ENCODE data around the gene PSMD11.
"Not testable (repeated sequence)": the region's sequence is repeated elsewhere in the genome, so short reads cannot be mapped to it uniquely, and the experiment has no call there.

PSMD11 gene

DNA sequence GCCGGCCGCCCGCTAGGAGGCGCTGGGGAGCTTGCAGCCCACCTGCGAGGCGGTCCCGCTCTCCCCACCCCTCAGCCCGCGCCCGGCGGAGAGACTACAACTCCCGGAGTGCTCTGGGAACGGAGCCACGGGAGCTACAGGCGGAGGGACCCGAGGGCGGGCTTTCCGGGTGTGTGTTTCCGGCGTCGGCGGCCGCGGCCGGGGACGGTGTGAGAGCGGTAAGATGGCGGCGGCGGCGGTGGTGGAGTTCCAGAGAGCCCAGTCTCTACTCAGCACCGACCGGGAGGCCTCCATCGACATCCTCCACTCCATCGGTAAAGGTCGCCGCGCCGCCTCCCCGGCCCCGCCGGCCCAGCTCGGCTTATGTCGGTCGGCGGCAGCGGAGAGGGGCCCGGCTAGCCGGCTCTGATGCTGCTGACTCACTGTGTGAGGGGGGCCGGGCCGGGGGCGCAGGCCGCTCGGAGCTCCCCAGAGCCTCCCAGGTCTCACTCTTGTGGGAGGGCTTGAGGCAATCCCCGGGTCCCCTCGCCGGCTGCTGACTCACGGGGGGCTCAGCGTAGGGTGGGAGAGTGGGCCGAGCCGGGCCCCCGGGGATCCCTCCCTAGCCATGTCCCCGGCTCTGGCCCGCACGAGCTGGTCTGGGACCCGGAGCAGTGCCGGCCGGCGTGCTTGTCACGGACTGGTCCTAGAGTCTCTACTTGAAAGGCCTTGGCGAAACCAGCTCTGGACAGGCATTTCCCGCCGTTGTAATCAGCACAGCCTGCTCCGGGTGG is at the start of gene PSMD11:
PSMD11 (plus strand) TSS at position 210 of the 773 bp plus-strand sequence; CDS start at position 224, 14 bp downstream.
- no peaks in the 10 kb centered on the region for H3K27me3 ChIP-seq (ENCODE audit: low read depth)
- H3K36me3 ChIP-seq (replicated peaks) = peaks cover 26% of the 10 kb centered on the region
- H3K4me3 ChIP-seq = peak within 1 kb of the TSS; percentile 98
- peak; percentile 93 to 99 for DNase-seq (ENCODE audit: low spot score in 2 of 2)
- H3K9me3 ChIP-seq = no peaks in the 10 kb centered on the region; the same call in 1 of the 2 replicates
- in situ Hi-C loops (cut with MboI; ENCODE audit: low sequenced_read_pairs) = no loop called here
- peaks cover 16% of the 10 kb centered on the region for H3K4me1 ChIP-seq

DNA sequence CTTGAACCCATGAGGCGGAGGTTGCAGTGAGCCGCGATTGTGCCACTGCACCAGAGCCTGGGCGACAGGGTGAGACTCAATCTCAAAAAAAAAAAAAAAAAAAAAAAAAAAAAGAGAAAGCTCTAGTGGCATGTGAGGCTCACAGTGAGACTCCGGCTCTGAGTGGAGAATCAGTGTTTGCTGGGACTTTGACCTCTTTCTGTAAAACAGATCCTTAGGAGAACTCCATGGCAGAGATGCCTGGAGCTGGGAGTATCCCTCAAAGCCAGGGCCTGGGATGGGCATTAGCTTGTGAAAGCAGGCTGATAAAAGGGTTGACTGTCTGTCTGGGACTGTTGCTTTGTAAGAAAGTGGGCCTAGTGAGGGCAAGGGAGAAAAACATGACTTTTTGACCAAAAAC is 48.0 kb upstream of the PSMD11 start:
- Histone ChIP-seq H3K4me3 (no peak overlapping the region), H3K27me3 (ENCODE audit: low read depth) (no peaks in the 10 kb centered on the region), H3K36me3 (replicated peaks) (no peaks in the 10 kb centered on the region), H3K4me1 (no peaks in the 10 kb centered on the region), H3K9me3 (no peaks in the 10 kb centered on the region)
- no peak for DNase-seq (ENCODE audit: low spot score in 2 of 2)
- in situ Hi-C loops (cut with MboI; ENCODE audit: low sequenced_read_pairs) = no loop called here

DNA sequence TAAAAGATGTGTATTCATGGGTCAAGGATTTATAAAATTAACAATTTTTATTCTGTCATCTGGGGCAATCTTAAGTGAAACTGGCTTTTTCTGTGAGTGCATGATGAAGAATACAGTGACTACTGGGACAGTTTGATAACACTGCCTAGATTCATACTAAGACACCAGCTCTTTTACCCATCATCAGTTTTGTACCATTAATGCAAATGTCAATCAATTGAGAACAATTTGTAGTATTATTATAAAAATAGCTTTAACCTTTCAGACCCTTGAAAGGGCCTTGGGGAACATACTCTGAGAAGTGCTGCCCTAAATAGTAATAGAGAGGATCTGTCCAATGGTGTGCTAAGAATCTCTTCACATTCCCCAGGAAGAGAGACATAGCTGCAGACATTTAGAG is 45.4 kb upstream of the PSMD11 start:
- no peaks in the 10 kb centered on the region for H3K27me3 ChIP-seq (ENCODE audit: low read depth)
- in situ Hi-C loops (cut with MboI; ENCODE audit: low sequenced_read_pairs) = no loop called here
- no peaks in the 10 kb centered on the region for H3K9me3 ChIP-seq
- H3K4me1 ChIP-seq = no peaks in the 10 kb centered on the region
- H3K36me3 ChIP-seq (replicated peaks) = no peaks in the 10 kb centered on the region
- DNase-seq (ENCODE audit: low spot score in 2 of 2) = no peak
- no peak overlapping the region for H3K4me3 ChIP-seq

DNA sequence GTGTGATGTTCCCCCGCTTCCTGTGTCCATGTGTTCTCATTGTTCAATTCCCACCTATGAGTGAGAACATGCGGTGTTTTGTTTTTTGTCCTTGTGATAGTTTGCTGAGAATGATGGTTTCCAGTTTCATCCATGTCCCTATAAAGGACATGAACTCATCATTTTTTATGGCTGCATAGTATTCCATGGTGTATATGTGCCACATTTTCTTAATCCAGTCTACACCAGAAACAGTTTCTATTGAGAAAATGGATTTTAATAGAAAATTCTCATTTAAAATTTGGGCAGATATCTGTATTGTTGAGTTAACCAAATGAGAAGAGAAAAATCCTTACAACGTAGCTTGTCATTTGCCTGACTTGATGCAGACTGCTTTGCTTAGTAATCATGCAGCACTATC is 34.2 kb upstream of the PSMD11 start:
- in situ Hi-C loops (cut with MboI; ENCODE audit: low sequenced_read_pairs); DNase-seq (ENCODE audit: low spot score in 2 of 2); H3K27me3 ChIP-seq (ENCODE audit: low read depth); H3K36me3 ChIP-seq (replicated peaks); H3K9me3 ChIP-seq; H3K4me3 ChIP-seq; H3K4me1 ChIP-seq: not testable (repeated sequence)

DNA sequence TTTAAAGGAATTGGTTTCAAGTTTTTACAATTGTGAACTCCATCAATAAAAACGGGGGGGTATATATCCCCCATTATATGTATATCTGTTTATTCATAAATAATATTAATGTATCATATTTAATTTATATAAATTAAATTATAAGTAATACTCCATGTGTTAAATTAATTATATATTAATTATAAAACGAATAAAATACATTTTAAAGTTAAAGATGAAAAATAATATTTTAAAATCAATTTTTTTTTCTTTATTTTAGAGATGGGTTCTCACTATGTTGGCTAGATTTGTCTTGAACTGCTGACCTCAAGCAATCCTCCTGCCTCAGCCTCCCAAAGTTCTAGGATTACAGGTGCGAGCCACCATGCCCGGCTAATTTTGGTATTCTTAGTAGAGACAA is 17.4 kb upstream of the PSMD11 start:
- no peak for DNase-seq (ENCODE audit: low spot score in 2 of 2)
- H3K4me1 ChIP-seq = no peaks in the 10 kb centered on the region
- H3K4me3 ChIP-seq = no peak overlapping the region
- no peaks in the 10 kb centered on the region for H3K27me3 ChIP-seq (ENCODE audit: low read depth)
- H3K36me3 ChIP-seq (replicated peaks) = no peaks in the 10 kb centered on the region
- H3K9me3 ChIP-seq = peaks cover 7% of the 10 kb centered on the region; the same call in 1 of the 2 replicates
- in situ Hi-C loops (cut with MboI; ENCODE audit: low sequenced_read_pairs) = no loop called here

DNA sequence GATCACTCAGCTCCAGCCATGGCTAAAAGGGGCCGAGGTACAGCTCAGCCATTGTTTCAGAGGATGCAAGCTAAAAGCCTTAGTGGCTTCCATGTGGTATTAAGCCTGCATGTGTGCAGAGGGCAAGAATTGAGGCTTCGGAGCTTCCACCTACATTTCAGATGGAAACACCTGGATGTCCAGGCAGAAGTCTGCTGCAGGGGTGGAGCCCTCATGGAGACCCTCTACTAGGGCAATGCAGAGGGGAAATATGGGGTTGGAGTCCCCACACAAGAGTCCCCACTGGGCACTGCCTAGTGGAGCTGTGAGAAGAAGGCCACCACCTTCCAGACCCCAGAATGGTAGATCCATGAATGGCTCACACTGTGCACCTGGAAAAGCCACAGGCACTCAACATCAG is 14.7 kb upstream of the PSMD11 start:
- no peaks in the 10 kb centered on the region for H3K27me3 ChIP-seq (ENCODE audit: low read depth)
- H3K4me1 ChIP-seq = no peaks in the 10 kb centered on the region
- peaks cover 7% of the 10 kb centered on the region; the same call in 1 of the 2 replicates for H3K9me3 ChIP-seq
- no peak overlapping the region for H3K4me3 ChIP-seq
- DNase-seq (ENCODE audit: low spot score in 2 of 2) = no peak
- H3K36me3 ChIP-seq (replicated peaks) = no peaks in the 10 kb centered on the region
- in situ Hi-C loops (cut with MboI; ENCODE audit: low sequenced_read_pairs) = no loop called here

DNA sequence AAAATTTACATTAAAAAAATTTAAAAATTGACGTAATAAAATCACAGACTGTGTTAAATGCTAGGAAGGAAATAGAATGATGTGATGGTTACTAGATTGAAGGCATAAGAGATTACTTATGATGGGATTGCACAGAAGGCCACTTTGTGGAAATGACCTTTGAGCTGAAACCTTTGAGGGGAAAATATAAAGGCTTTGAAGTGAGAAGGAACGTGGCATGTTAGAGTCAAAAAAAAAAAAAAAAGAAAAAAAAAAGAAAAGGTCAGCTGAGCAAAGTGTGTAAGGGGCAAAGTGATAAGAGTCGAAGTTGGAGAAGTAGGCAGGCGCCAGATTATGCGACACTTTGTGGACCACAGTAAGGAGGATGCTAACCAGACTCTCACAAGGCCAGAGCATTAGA is 3.6 kb upstream of the PSMD11 start:
- Histone ChIP-seq H3K9me3 (no peaks in the 10 kb centered on the region; the same call in 1 of the 2 replicates), H3K4me1 (peaks cover 4% of the 10 kb centered on the region), H3K4me3 (no peak overlapping the region), H3K27me3 (ENCODE audit: low read depth) (no peaks in the 10 kb centered on the region), H3K36me3 (replicated peaks) (peaks cover 7% of the 10 kb centered on the region)
- in situ Hi-C loops (cut with MboI; ENCODE audit: low sequenced_read_pairs) = no loop called here
- DNase-seq (ENCODE audit: low spot score in 2 of 2) = no peak

DNA sequence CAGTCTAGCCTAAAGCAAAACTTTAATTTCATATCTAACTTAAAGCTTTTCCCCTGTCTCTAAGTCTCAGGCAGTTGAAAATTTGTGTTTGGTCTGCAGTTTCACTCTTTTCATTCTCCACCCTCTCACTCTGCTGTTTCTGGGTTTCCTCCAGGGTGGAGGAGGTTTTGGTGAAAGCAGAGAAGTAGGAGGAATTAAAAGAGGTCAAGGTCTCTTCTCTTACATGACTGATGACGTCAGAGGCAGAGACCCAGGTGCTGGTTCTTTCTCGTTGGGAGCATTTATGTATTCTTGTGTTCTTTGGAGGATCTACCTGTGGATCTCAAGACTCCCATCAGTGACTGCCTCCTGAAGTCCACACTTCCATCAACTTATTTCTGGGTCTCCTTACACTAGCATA is 2.4 kb upstream of the PSMD11 start:
- H3K27me3 ChIP-seq (ENCODE audit: low read depth) = no peaks in the 10 kb centered on the region
- peaks cover 8% of the 10 kb centered on the region for H3K36me3 ChIP-seq (replicated peaks)
- in situ Hi-C loops (cut with MboI; ENCODE audit: low sequenced_read_pairs) = no loop called here
- H3K4me1 ChIP-seq = peaks cover 13% of the 10 kb centered on the region
- H3K9me3 ChIP-seq = no peaks in the 10 kb centered on the region; the same call in 1 of the 2 replicates
- no peak overlapping the region for H3K4me3 ChIP-seq
- no peak for DNase-seq (ENCODE audit: low spot score in 2 of 2)

DNA sequence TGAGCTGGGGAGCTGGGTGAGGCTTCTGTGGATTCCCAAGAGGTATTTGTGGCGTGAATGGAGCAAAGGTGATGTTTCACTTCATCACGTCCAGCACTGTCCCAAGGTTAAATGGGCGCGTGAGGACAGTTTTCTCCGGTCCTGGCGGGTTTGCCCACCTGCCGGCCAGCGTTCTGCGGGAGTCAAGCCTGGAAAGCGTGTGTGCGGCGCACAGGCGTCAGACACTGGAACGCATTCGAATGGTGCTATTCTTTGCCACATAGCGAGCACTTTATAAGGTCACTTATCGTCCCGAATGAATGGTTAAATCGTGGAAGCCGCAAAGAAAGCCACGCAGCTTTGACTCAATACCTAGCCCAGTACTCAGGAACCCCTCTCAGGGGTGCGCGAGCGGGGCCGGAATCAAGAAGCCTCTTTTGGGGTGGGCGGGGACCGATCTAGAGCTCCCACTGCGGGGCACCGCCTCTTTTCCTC is 446 bp upstream of the PSMD11 start:
- Histone ChIP-seq H3K9me3 (no peaks in the 10 kb centered on the region; the same call in 1 of the 2 replicates), H3K27me3 (ENCODE audit: low read depth) (no peaks in the 10 kb centered on the region), H3K36me3 (replicated peaks) (peaks cover 20% of the 10 kb centered on the region), H3K4me3 (peak overlapping the region; percentile 98), H3K4me1 (peaks cover 16% of the 10 kb centered on the region)
- DNase-seq (ENCODE audit: low spot score in 2 of 2) = no peak
- in situ Hi-C loops (cut with MboI; ENCODE audit: low sequenced_read_pairs) = no loop called here

DNA sequence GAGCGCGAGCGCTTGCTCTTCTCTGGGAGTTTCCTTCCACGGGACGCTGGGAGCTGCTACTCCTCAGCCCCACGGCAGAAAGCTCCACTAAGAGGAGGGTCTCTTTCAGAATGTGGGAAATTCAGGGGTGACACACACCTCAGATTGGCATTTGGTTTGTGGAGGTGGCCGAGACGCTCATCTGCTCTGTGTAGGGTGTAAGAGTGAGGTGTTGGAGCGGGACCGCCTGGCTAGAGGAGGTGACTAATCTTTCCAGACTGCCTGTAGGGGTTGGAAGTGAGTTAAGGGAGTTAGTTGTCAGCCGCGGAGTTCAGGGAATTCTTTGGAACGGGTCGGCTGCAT is 735 bp downstream of the PSMD11 start:
- Histone ChIP-seq H3K27me3 (ENCODE audit: low read depth) (no peaks in the 10 kb centered on the region), H3K4me1 (peaks cover 16% of the 10 kb centered on the region), H3K4me3 (peak overlapping the region; percentile 98), H3K9me3 (no peaks in the 10 kb centered on the region; the same call in 1 of the 2 replicates), H3K36me3 (replicated peaks) (peaks cover 30% of the 10 kb centered on the region)
- in situ Hi-C loops (cut with MboI; ENCODE audit: low sequenced_read_pairs) = no loop called here
- peak; percentile 29 to 50 for DNase-seq (ENCODE audit: low spot score in 2 of 2)

DNA sequence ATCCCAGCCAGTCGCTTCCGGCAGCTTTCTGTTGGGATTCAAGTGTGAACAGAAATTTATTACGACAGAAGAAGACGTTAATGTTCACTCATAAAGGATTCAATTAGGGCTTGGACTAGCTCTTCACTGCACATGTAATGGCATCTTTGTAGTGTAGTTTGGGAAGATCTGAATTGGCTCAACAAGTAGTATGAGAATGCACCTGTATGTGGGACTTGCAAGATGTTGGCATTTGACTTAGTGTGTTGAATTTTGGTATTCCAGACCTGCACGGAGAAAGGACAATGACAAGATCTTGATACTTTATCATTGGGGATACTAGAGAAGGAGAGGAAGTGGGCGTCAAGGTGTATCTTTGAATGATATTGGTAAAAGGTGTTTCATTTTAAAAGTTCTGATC is 1.2 kb downstream of the PSMD11 start:
- Histone ChIP-seq H3K9me3 (no peaks in the 10 kb centered on the region; the same call in 1 of the 2 replicates), H3K27me3 (ENCODE audit: low read depth) (no peaks in the 10 kb centered on the region), H3K4me3 (peak overlapping the region; percentile 98), H3K4me1 (peaks cover 16% of the 10 kb centered on the region), H3K36me3 (replicated peaks) (peaks cover 30% of the 10 kb centered on the region)
- no peak for DNase-seq (ENCODE audit: low spot score in 2 of 2)
- in situ Hi-C loops (cut with MboI; ENCODE audit: low sequenced_read_pairs) = no loop called here

DNA sequence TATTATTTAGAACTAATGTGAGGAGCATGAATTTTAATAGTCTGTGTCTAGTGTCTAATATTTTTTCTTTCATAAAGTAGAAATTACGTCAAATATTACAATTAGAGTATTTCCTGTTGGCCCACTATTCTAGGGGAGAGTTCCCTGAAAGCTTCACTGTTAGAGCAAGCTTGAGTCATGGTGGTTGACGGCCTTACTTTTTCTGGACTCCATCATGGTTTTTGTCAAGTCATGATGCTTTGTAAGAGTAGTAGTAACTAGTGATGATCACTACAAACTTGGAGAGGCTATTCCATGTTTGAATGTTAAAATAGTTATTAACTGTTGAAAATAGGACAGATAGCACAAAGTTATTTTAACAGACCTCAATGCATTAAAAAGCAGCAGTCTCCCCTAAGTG is 1.7 kb downstream of the PSMD11 start:
- Histone ChIP-seq H3K36me3 (replicated peaks) (peaks cover 30% of the 10 kb centered on the region), H3K4me3 (peak overlapping the region; percentile 98)
- in situ Hi-C loops (cut with MboI; ENCODE audit: low sequenced_read_pairs) = no loop called here

DNA sequence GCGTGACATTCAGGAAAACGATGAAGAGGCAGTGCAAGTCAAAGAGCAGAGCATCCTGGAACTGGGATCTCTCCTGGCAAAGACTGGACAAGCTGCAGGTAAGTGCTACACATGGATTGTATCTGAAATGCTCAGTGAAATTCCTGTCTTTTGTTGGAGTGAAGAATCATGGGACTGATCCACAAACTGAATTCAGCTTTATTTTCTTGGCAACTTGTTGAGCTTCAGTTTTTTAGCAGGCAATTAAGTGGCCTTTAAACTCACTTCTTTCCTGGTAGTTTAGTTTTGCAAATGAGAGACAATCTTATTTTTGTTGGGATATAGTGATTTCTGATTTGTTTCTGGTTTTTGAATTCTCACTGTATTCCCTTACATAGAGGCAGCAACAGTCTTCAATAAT is 2.6 kb downstream of the PSMD11 start:
- in situ Hi-C loops (cut with MboI; ENCODE audit: low sequenced_read_pairs) = no loop called here
- H3K36me3 ChIP-seq (replicated peaks) = peaks cover 36% of the 10 kb centered on the region

More for the DNA sequence above, 1.7 kb downstream of the PSMD11 start:
- no peaks in the 10 kb centered on the region; the same call in 1 of the 2 replicates for H3K9me3 ChIP-seq
- DNase-seq (ENCODE audit: low spot score in 2 of 2) = no peak
- peaks cover 16% of the 10 kb centered on the region for H3K4me1 ChIP-seq
- no peaks in the 10 kb centered on the region for H3K27me3 ChIP-seq (ENCODE audit: low read depth)

DNA sequence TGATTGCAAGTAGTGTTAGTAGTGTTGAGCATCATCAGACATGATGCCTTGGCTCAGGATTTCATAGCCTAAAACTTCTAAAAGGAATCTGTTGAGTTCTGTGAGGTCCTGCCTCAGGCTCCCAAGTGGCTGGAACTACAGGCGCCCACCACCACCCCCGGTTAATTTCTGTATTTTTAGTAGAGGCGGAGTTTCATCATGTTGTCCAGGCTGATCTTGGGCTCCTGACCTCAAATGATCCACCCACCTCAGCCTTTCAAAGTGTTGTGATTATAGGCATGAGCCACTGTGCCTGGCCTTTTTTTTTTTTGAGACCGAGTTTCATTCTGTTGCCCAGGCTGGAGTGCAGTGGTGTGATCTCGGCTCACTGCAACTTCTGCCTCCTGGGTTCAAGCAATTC is 5.7 kb downstream of the PSMD11 start:
- H3K4me1 ChIP-seq = peaks cover 13% of the 10 kb centered on the region
- in situ Hi-C loops (cut with MboI; ENCODE audit: low sequenced_read_pairs) = no loop called here
- no peaks in the 10 kb centered on the region for H3K9me3 ChIP-seq
- peaks cover 60% of the 10 kb centered on the region for H3K36me3 ChIP-seq (replicated peaks)
- no peak overlapping the region for H3K4me3 ChIP-seq
- no peak for DNase-seq (ENCODE audit: low spot score in 2 of 2)
- no peaks in the 10 kb centered on the region for H3K27me3 ChIP-seq (ENCODE audit: low read depth)

More for the DNA sequence above, 2.6 kb downstream of the PSMD11 start:
- Histone ChIP-seq H3K27me3 (ENCODE audit: low read depth) (no peaks in the 10 kb centered on the region), H3K4me1 (peaks cover 16% of the 10 kb centered on the region), H3K4me3 (no peak overlapping the region), H3K9me3 (no peaks in the 10 kb centered on the region; the same call in 1 of the 2 replicates)
- no peak for DNase-seq (ENCODE audit: low spot score in 2 of 2)

All from HAP-1 (cell line).